ENCODE results near the gene CTCFL.

Gene CTCFL, protein sequence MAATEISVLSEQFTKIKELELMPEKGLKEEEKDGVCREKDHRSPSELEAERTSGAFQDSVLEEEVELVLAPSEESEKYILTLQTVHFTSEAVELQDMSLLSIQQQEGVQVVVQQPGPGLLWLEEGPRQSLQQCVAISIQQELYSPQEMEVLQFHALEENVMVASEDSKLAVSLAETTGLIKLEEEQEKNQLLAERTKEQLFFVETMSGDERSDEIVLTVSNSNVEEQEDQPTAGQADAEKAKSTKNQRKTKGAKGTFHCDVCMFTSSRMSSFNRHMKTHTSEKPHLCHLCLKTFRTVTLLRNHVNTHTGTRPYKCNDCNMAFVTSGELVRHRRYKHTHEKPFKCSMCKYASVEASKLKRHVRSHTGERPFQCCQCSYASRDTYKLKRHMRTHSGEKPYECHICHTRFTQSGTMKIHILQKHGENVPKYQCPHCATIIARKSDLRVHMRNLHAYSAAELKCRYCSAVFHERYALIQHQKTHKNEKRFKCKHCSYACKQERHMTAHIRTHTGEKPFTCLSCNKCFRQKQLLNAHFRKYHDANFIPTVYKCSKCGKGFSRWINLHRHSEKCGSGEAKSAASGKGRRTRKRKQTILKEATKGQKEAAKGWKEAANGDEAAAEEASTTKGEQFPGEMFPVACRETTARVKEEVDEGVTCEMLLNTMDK

DNA sequence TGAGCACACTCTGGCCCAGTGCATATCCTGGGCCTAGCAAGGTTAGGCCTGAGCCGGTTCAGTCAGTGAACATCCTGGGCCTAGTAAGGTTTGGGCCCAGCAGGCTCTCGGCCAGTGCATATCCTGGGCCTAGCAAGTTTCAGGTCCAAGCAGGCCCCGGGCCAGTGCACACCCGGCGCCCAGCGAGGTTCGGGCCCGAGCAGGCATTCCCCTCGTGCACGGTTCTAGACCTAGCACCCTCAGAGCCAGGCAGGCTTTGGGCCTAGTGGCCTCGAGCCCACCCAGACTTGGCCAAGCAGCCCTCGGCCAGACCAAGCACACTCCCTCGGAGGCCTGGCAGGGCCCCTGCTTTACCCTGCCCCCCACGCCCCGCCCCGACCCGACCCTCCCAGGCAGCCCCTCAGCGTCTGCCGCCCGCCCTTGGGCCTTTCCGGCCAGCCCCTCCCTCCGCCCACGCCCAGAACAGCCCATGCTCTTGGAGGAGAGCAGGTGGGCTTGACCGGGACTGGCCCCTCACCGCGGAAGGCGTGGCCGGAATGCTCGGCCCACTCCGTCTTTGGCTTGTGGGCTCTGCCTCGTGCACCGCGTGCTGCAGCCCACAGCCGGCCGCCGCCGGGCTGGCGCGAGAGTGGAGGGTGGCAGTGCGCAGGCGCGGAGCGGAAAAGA is at the start of gene CTCFL:
CTCFL (minus strand) TSS at position 630 of the 666 bp plus-strand sequence. CDS start 935 bp downstream, outside the sequence.
- no peak for DNase-seq (ENCODE audit: low read depth)

DNA sequence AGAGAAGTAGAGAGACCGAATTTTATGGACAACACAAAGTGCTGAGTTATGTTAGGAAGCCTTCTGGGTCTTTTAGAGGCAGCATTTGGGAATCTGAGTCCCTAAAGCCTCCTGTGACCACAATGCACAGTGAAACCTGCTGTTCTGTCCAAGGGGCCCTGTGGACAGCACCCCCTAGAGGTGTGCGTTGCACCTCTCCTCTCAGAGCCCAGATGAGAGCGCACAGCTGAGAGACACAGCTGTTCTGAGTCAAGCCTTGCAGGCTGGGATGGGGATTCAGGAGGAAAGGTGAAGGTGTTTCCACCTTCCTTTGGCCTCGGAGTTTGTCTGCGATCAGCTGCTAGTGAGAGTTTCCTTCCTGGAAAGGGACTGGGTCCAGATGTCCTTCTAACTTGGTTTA is 49.0 kb upstream of the CTCFL start:
- no peak for DNase-seq (ENCODE audit: low read depth)

DNA sequence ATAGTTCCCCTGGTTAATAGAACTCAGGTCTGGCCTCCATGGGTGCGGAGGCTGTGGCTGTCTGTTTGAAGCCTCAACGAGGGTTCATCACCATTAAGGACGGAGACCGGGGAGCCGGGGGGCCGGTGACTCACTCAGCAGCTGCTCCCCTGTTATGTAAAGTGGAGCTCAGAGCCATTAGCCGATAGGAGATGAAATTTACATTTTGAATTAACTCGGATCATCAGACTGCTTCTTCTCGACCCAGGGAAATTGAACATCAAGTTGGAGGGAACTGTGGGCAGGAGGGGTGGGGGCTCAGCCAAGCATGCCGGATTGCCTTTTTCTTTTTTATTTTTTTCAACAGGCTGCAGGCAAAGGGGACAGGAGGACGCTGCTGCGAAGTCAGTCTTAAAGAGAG is 48.3 kb upstream of the CTCFL start:
- no peak for DNase-seq (ENCODE audit: low read depth)

DNA sequence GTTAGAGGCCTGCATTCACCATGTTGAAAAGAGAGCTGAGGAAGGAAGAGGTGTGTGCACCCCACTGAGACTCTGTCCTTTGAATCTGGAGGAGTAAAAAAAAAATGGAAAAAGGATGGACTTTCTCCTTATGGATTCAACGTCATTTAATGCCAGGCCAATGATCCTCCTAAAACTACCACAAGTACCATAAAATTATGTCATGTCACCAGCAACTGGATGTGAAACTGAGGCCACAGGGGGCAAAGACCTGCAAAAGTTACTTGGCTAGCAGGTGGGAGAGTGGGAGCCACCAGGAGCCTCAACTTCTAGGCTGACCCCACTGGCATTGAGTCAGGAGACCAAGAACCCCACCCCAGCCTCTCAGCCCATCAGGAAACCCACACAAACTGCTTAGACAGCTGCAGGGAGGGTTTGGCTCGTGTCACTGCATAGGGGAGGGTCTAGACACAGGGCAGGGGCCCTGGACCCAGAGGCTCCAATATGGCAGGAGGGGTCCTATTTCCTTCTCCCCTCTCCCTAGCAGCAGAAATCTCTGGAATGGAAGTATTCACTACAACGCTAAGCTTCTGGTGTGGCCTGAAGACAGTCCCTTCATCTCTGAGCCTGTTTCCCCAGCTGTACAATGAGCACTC is 47.0 kb upstream of the CTCFL start:
- no peak for DNase-seq (ENCODE audit: low read depth)

DNA sequence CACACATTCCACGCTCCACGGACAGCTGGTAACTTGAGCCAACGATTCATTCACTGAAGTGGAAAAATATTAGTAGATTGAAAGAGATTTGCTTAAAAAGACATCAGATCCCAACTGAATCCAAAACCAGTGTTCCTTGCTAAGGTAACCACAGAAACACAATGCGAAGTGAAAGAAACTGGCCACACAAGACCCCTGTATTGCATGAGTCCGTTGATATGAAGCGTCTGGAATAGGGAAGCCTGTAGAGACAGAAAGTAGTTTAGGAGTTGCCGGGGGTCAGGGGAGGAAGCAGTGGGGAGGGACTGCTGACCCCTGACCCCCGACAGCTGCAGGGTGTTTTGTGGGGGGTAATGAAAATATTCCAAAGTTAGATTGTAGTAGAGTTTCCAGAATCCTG is 46.0 kb upstream of the CTCFL start:
- no peak for DNase-seq (ENCODE audit: low read depth)

DNA sequence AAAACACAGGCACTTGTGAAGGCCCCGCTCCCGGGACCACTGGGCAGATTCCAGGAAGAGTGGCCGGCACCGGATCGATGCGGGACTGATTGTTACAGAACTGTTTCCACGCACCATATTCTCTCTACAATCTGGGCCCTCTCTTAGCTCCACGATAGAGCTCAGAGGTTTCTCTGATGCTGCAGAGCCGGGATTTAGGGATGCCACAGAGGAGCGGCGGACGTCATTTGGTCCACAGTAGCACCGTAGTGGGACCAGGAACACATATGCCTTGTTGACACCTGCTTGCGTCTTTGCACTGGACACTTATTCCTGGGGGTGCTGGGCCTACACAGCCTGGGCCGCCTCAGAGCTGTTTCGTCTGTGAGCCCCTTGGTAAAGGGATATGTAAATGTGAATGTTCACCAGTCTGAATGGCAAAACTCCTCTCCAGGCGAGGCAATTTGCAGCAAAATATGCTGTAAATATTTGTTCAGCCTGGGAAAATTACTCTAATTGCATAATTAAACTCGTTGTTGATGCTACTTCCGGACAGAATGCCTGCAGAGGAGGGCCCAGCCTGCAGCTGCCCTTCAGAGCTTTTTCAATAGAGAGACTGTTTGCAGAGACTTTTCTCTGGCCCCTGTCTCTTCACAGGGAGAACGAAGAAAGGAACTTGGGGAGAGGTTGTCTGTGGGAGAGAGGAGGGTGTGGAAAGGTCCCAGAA is 45.4 kb upstream of the CTCFL start:
- DNase-seq (ENCODE audit: low read depth) = no peak

DNA sequence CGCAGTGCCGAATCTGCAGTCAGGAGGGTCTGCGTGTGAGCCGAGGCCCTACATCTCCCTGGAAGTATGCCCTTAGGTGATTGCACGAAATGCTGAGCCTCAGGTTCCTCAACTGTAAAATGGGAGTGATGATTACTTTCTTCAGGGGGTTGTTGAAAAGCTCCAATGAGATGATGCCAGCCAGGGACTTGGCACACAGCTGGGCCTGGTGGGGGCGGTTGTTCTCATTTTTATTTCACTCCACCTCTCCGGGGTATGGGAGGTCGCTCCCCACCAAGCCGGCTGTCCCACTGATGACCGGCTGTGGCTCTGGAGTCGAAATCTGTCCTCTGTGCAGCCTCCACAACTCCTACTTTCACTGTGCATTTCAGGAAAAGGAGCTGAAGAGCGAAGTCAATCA is 44.0 kb upstream of the CTCFL start:
- no peak for DNase-seq (ENCODE audit: low read depth)

DNA sequence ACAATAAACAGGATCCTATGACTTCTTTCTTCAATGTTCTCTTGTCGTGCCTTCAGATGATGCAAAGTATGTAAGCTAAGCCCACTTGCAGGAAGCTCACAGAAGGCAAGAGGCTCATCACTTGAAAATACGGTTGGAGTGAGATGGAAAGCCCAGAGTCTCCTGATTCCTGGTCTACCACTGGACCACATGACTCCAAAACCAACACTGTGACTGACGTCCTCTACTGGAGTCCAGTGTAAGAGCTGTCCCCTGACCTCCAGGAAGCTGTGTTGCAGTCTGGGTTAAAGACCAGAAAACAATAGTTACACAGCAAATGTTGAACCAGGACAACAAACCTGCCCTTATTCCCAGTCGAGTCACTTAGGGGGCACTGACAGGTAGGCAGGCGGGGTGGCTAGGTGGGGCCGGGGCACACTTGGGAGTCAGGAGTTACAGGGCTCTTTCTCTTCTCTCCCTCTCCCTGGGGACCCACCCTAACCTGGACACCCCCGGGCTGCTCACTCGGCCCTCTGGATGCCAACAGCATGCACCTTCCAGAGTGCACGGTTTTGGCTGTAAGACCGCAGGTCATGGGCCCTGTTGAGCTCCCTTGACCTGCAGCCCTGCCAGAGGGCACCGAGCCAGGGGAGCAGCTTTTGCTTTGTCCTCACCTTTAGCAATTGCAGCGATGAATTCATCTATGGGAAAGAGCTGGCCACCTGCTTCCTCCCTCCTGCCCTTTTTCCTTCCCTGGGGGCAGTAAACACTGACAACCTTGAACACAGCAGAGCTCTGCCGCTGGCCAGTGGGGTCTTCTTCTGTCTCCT is 43.4 kb upstream of the CTCFL start:
- no peak for DNase-seq (ENCODE audit: low read depth)

DNA sequence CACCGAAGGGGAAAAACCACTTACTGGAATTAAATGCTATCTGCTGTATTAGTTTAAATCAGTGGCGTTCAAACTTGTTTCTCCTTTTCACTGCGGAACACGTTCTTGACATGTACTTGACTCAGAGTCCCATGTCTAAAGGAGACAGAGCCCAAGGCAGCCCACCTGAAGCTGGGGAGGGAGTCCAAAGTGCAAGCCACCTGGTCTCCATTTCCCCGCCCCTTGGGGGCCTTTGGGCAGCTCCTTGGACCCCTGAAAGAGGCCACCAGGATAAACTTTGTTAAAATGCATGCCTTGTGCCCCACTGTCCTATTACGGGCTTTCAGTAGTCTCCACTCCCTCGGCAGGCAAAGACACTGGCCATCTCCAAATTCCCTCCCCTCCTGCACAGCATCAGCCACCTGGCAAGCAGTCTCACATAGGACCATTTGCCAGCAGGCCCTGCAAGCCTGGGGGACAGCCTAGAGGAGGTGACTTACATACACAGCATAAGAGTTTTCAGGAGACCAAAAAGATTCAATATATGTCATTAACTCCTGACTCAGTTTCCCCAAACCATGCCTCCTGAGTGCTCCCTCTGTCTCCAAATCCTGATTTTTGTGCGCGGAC is 42.6 kb upstream of the CTCFL start:
- DNase-seq (ENCODE audit: low read depth) = no peak

DNA sequence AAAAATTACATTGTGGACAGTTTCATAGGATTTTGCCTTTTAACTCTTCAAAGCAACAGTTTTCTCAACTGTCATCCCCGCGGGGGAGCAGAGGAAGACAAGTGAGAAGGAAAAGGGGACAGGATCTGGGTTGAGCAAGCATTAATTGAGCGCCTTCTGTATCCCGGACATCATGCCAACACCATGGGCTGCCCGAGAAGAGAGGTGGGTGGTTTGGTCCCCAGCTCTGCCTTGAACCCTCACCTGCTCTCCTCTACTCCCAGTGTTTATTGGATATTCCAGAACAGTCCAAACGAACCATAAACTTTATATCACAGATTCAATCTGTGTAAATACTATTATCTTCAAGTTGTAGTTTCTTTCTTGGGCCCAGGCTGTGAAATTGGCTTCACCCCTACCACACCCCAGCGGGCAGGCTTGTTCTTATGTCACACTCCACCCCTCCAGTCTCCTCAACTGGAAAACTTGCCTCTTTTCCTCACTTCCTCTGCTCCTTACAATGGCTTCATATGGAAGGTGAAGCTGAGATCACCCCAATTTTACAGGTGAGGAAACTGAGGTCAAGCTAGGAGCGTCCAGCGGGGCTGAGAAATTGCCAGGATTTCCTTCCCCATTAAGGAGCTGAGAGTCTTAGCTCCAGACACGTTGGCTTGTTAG is 42.0 kb upstream of the CTCFL start:
- no peak for DNase-seq (ENCODE audit: low read depth)

DNA sequence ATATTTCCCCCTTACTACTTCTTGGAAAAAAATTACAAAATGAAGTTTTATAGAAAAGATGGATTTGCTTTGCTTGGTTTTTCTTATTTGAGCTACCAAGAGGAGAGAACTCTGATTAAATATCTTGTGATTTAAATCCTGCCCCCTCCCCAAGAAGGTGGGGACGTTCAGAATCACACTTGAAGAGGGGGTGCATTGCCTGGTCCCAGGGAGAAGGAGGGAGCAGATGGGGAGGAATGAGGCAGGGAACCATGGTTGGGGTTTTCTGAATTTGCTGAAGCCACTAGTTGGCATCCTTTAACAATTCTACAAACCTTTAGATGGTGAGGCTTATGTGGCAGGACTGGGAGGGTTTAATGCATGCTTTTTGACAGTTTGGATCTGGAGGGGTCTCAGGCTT is 41.5 kb upstream of the CTCFL start:
- no peak for DNase-seq (ENCODE audit: low read depth)

DNA sequence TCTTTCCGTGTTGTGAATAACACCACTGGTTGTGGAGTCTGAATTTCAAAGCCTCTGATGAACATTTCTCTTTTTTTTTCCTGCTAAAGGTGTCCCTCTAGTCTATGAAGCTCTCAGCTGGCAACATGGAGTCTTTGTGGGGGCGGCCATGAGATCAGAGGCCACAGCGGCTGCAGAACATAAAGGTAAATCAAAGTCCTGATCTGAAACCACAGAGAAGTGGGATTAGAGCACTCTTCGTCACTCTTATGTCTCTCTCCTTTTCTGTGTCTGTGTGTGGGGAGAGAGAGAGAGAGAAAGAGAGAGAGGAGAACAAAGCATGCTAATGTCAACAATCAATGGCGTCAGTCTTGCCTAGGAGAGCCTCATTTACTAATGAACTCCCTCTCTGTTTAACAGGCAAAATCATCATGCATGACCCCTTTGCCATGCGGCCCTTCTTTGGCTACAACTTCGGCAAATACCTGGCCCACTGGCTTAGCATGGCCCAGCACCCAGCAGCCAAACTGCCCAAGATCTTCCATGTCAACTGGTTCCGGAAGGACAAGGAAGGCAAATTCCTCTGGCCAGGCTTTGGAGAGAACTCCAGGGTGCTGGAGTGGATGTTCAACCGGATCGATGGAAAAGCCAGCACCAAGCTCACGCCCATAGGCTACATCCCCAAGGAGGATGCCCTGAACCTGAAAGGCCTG is 40.2 kb upstream of the CTCFL start:
- no peak for DNase-seq (ENCODE audit: low read depth)

DNA sequence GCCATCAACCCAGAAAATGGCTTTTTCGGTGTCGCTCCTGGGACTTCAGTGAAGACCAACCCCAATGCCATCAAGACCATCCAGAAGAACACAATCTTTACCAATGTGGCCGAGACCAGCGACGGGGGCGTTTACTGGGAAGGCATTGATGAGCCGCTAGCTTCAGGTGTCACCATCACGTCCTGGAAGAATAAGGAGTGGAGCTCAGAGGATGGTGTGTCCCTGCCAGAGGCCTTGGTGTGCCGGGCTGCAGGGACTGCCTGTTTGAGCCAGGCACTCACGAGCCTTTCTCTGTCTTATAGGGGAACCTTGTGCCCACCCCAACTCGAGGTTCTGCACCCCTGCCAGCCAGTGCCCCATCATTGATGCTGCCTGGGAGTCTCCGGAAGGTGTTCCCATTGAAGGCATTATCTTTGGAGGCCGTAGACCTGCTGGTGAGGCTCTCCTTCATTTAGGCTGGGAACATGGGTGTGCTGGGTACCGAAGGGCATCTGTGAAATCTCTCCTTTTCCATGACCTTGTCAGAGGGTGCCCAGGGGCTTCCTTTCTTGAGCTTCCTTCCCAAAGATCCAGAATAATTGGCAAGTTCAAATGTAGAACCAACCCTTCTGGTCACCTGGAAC is 39.4 kb upstream of the CTCFL start:
- DNase-seq (ENCODE audit: low read depth) = no peak

DNA sequence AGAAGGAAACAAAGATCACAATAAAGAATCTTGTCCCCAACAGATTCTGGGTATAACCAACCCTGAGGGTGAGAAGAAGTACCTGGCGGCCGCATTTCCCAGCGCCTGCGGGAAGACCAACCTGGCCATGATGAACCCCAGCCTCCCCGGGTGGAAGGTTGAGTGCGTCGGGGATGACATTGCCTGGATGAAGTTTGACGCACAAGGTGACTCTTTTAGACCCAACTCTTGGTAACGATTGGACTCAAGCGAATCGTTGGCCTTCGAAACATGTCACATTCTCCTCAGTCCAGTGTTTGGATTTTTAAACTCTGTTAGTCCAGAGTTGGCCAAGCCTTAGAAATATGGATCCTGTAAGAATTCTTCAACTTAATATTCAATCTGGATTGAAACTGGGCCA is 38.6 kb upstream of the CTCFL start:
- DNase-seq (ENCODE audit: low read depth) = no peak

DNA sequence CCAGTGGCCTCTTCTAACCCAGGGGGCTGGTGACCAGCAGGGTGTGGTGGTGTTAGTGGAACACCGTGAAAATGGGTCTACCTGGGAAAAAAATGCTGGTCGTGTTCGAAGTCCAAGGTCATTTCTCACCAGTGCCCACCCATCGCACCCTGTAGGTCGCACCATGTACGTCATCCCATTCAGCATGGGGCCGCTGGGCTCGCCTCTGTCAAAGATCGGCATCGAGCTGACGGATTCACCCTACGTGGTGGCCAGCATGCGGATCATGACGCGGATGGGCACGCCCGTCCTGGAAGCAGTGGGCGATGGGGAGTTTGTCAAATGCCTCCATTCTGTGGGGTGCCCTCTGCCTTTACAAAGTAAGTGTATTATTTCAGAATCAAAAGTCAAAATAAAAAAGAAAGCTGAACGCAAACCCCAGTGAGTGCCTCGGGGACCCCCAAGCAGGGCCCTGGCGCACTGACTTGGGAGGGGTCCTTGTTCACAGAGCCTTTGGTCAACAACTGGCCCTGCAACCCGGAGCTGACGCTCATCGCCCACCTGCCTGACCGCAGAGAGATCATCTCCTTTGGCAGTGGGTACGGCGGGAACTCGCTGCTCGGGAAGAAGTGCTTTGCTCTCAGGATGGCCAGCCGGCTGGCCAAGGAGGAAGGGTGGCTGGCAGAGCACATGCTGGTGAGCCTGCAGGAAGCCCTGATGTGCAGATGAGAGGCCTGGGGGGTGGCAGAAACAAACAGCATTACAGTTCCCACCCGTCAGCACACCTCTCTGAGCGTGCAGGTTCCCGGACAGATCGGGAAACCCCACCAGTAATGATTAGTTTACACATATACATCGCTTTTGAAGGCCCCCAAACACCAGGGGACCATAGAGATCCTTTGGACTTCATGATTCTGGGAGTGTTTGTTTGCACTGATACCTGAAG is 37.9 kb upstream of the CTCFL start:
- DNase-seq (ENCODE audit: low read depth) = no peak

DNA sequence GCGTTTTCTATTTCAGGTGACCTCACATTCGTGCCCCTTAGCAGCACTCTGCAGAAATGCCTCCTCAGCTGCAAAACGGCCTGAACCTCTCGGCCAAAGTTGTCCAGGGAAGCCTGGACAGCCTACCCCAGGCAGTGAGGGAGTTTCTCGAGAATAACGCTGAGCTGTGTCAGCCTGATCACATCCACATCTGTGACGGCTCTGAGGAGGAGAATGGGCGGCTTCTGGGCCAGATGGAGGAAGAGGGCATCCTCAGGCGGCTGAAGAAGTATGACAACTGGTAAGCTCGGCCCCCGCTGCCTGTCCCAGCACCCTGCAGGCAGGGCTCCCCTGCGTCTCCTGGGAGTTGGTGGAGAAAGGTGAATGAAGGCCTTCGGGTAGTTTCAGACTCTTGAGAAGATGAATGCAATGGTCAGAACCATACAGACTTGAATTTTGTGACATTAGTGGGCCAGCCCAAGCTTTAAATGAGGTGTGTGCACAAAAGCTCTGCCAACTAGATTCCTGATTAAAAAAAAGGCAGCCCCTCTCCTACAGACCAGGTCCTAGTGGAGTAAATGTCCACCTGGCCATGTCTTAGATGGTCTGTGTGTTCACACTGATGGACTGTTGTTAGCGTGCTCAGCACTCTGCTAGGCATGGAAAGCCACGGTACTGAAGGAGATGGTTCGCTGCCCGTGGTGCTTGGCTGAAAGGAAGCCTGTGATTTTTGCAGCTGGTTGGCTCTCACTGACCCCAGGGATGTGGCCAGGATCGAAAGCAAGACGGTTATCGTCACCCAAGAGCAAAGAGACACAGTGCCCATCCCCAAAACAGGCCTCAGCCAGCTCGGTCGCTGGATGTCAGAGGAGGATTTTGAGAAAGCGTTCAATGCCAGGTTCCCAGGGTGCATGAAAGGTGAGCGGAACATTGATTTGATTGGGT is 36.7 kb upstream of the CTCFL start:
- DNase-seq (ENCODE audit: low read depth) = no peak
